GM23338 (cell line): Measurements from ENCODE around the gene CHN1. TPM values are rescaled to one million over a fixed set of nuclear protein-coding genes. Genes with fewer than 3 reads are reported as not detected.

Experiments
- ATAC-seq: fragments of 200-7000 bp; cut with Tn5 transposase; 3 replicates; pipeline ENCODE4 v1.9.1; 2020
- DNase-seq: peaks from one replicate; pipeline ENCODE4 v3.0.0-alpha.2; 2015; ENCODE audit warnings: low spot score
- H2AFZ ChIP-seq: fragments of 200-600 bp; sonication (generic); 2 replicates; pipeline ENCODE4 v1.8.0; 2016; ENCODE audit warnings: antibody characterized with exemption, mild to moderate bottlenecking, moderate library complexity
- H3F3A ChIP-seq: fragments of 200-600 bp; sonication (generic); replicated peaks from 2 replicates; pipeline ENCODE4 v1.8.0; 2017; ENCODE audit warnings: antibody characterized with exemption, mixed run types, low read depth
- H3K27ac ChIP-seq: fragments of 200-600 bp; sonication (generic); 2 replicates; pipeline ENCODE4 v1.6.1; 2016; ENCODE audit warnings: low read depth
- H3K27me3 ChIP-seq: fragments of 200-600 bp; sonication (generic); 2 replicates; pipeline ENCODE4 v1.8.0; 2016; ENCODE audit warnings: mild to moderate bottlenecking, mixed run types, moderate library complexity; ENCODE audit not compliant: insufficient read depth
- H3K36me3 ChIP-seq: fragments of 200-600 bp; sonication (generic); 2 replicates; pipeline ENCODE4 v1.8.0; 2016; ENCODE audit warnings: mild to moderate bottlenecking; ENCODE audit not compliant: insufficient read depth
- H3K4me1 ChIP-seq: fragments of 200-600 bp; sonication (generic); 2 replicates; pipeline ENCODE4 v1.8.0; 2016; ENCODE audit warnings: mild to moderate bottlenecking, moderate library complexity; ENCODE audit not compliant: insufficient read depth
- H3K4me2 ChIP-seq: fragments of 200-600 bp; sonication (generic); 2 replicates; pipeline ENCODE4 v1.7.1; 2017; ENCODE audit warnings: mixed run types
- H3K4me3 ChIP-seq: fragments of 200-600 bp; sonication (generic); 2 replicates; pipeline ENCODE4 v1.6.1; 2016; ENCODE audit warnings: mixed run types
- H3K79me2 ChIP-seq: fragments of 200-600 bp; sonication (generic); replicated peaks from 2 replicates; pipeline ENCODE4 v1.8.0; 2017; ENCODE audit warnings: mild to moderate bottlenecking; ENCODE audit not compliant: insufficient read depth
- H3K9me2 ChIP-seq: fragments of 200-600 bp; sonication (generic); 2 replicates; pipeline ENCODE4 v1.8.0; 2017; ENCODE audit not compliant: insufficient read depth
- H4K20me1 ChIP-seq: fragments of 200-600 bp; sonication (generic); replicated peaks from 2 replicates; pipeline ENCODE4 v1.8.0; 2017; ENCODE audit warnings: mild to moderate bottlenecking; ENCODE audit not compliant: insufficient read depth
- H3K27ac Mint-ChIP-seq: 2 replicates; pipeline ENCODE4 v1.8.0; 2020; ENCODE audit warnings: inconsistent platforms, mild to moderate bottlenecking, moderate library complexity, mixed read lengths
- H3K27me3 Mint-ChIP-seq: 3 replicates; pipeline ENCODE4 v1.8.0; 2022; ENCODE audit warnings: low read depth, mild to moderate bottlenecking, moderate library complexity, mixed read lengths, inconsistent platforms; ENCODE audit not compliant: insufficient read depth, poor library complexity
- H3K36me3 Mint-ChIP-seq: 3 replicates; pipeline ENCODE4 v1.8.0; 2021; ENCODE audit warnings: low read depth, mild to moderate bottlenecking, inconsistent platforms, moderate library complexity, mixed read lengths
- H3K4me1 Mint-ChIP-seq: 3 replicates; pipeline ENCODE4 v1.8.0; 2020; ENCODE audit warnings: mild to moderate bottlenecking, inconsistent platforms, mixed read lengths
- H3K4me3 Mint-ChIP-seq: 3 replicates; pipeline ENCODE4 v1.8.0; 2021; ENCODE audit warnings: moderate library complexity, mild to moderate bottlenecking, inconsistent platforms, mixed read lengths
- H3K9me3 Mint-ChIP-seq: 3 replicates; pipeline ENCODE4 v1.8.0; 2020; ENCODE audit warnings: moderate library complexity, mild to moderate bottlenecking, inconsistent platforms, mixed read lengths
- EZH2 ChIP-seq: fragments of 200-600 bp; sonication (generic); IDR thresholded peaks from one replicate; pipeline ENCODE4 v1.8.0; 2017; ENCODE audit warnings: antibody characterized with exemption, mild to moderate bottlenecking, low read depth; ENCODE audit not compliant: unreplicated experiment
- JUNB ChIP-seq: IDR thresholded peaks from one replicate; pipeline ENCODE4 v1.6.1; 2016; ENCODE audit warnings: antibody characterized with exemption; ENCODE audit not compliant: unreplicated experiment
- NANOG ChIP-seq: IDR thresholded peaks from 2 replicates; pipeline ENCODE4 v1.6.1; 2016; ENCODE audit warnings: antibody characterized with exemption, borderline replicate concordance
- POLR2AphosphoS5 ChIP-seq: IDR thresholded peaks from 2 replicates; pipeline ENCODE4 v1.6.1; 2016; ENCODE audit warnings: antibody characterized with exemption, low read depth
- STAT1 ChIP-seq: IDR thresholded peaks from one replicate; pipeline ENCODE4 v1.6.1; 2016; ENCODE audit warnings: antibody characterized with exemption; ENCODE audit not compliant: unreplicated experiment
- ZNF114 ChIP-seq: fragments of 250-450 bp; sonication (Bioruptor Pico); IDR thresholded peaks from 2 replicates; pipeline ENCODE4 v1.5.0; 2020; ENCODE audit warnings: mild to moderate bottlenecking, moderate library complexity
- ZNF331 ChIP-seq: fragments of 250-450 bp; sonication (Bioruptor Pico); IDR thresholded peaks from 2 replicates; pipeline ENCODE4 v1.5.0; 2020; ENCODE audit warnings: low read depth, mild to moderate bottlenecking, moderate library complexity
- ZNF462 ChIP-seq: fragments of 250-450 bp; sonication (Bioruptor Pico); IDR thresholded peaks from 2 replicates; pipeline ENCODE4 v1.5.0; 2020; ENCODE audit warnings: mild to moderate bottlenecking, moderate library complexity
- polyA plus RNA-seq: library from polyadenylated mRNA; unstranded; fragments of >200 nt; fragmentation: Nextera tagmentation; extraction: Ambion mirVana; gene quantifications from 2 replicates; pipeline ENCODE4 v1.2.1, GENCODE V29; 2016
- total RNA-seq: library from RNA; depleted of rRNA; stranded (reverse); fragments of >200 nt; shearing (Covaris generic); gene quantifications from 2 replicates; pipeline ENCODE4 v1.2.3, GENCODE V29; 2014
- TF ChIP-seq, protein P1 (sequence below): IDR thresholded peaks from 2 replicates; pipeline ENCODE4 v1.6.1; 2016; ENCODE audit warnings: antibody characterized with exemption

CHN1 gene
- total and polyA plus RNA-seq, 2 experiments from 2014 or later: 28.1 to 36.5 TPM

DNA sequence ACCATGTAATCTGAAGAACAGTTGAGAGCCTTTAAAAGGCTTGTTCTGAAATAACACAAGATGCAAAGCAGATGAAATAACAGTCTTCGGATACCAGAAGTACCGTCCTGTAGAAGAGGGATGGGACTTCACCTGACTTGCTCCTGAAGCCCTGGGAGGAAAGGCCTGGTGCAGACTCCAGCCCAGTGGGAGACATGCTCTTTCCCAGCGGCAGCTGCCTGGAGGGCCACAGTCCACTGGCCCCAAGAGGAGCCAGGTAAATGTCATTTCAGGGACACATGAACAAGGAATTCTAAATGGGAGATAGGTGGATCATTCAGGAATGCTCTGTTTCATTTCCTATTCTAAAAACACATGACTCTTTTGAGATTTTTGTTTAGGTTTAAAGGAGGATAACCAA lies 22.6 kb upstream of the CHN1 start:
- H3K27ac Mint-ChIP-seq: no peak overlapping the region
- H3K36me3 Mint-ChIP-seq: no peaks in the 10 kb centered on the region
- H3K4me3 Mint-ChIP-seq: no peak overlapping the region
- peaks cover 16% of the 10 kb centered on the region; the same call in 2 of the 3 replicates for H3K4me1 Mint-ChIP-seq
- Histone ChIP-seq H3K27ac (no peak overlapping the region), H3K4me2 (no peak overlapping the region), H3K9me2 (no peaks in the 10 kb centered on the region), H3K36me3 (no peaks in the 10 kb centered on the region), H2AFZ (peak overlapping the region; percentile 91), H3K4me3 (no peak overlapping the region), H3F3A (no peaks in the 10 kb centered on the region), H3K4me1 (peaks cover 5% of the 10 kb centered on the region; the same call in 1 of the 2 replicates), H3K79me2 (no peaks in the 10 kb centered on the region), H4K20me1 (no peaks in the 10 kb centered on the region), H3K27me3 (no peaks in the 10 kb centered on the region)
- no peaks in the 10 kb centered on the region for H3K9me3 Mint-ChIP-seq
- no peak for TF ChIP-seq STAT1
- no peak for TF ChIP-seq EZH2
- TF ChIP-seq ZNF331 (CRISPR knock-in tag): no peak
- no peak for TF ChIP-seq JUNB
- TF ChIP-seq, protein P1, sequence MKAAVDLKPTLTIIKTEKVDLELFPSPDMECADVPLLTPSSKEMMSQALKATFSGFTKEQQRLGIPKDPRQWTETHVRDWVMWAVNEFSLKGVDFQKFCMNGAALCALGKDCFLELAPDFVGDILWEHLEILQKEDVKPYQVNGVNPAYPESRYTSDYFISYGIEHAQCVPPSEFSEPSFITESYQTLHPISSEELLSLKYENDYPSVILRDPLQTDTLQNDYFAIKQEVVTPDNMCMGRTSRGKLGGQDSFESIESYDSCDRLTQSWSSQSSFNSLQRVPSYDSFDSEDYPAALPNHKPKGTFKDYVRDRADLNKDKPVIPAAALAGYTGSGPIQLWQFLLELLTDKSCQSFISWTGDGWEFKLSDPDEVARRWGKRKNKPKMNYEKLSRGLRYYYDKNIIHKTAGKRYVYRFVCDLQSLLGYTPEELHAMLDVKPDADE: no peak
- no peak for TF ChIP-seq POLR2AphosphoS5
- no peak for TF ChIP-seq ZNF462 (CRISPR knock-in tag)
- TF ChIP-seq ZNF114 (CRISPR knock-in tag): no peak
- TF ChIP-seq NANOG: no peak
- H3K27me3 Mint-ChIP-seq: peaks cover 2% of the 10 kb centered on the region
- DNase-seq (no peak), ATAC-seq (no peak)
